NCI-H146 treated with DMSO at 0.1 percent for 48 hours (cell line): ENCODE data around the gene GEMIN2.
"Not testable (repeated sequence)": the region's sequence is repeated elsewhere in the genome, so short reads cannot be mapped to it uniquely, and the experiment has no call there.

Experiments
- DNase-seq: peaks from one replicate; lab custom pipeline; 2025; ENCODE audit not compliant: unreplicated experiment; lab: John Stamatoyannopoulos, UW

The GEMIN2 gene

GRCh38 chr14:39114073-39114838 is at the start of gene GEMIN2:
GEMIN2 (plus strand) TSS chr14:39114323; CDS start chr14:39114339, 16 bp downstream.
- DNase-seq: peak; percentile 91

GRCh38 chr14:39069169-39069805 is 44.8 kb upstream of the GEMIN2 start:
- DNase-seq: not testable (repeated sequence)

GRCh38 chr14:39069923-39070322 is 44.2 kb upstream of the GEMIN2 start:
- DNase-seq: no peak

- no peak for DNase-seq
These were observed 43.0 kb upstream of the GEMIN2 start for GRCh38 chr14:39071096-39071495.

GRCh38 chr14:39080886-39081285 is 33.2 kb upstream of the GEMIN2 start:
- DNase-seq: no peak

GRCh38 chr14:39083127-39083526 is 31.0 kb upstream of the GEMIN2 start:
- DNase-seq: no peak

- no peak for DNase-seq
These were observed 28.2 kb upstream of the GEMIN2 start for GRCh38 chr14:39085933-39086332.

GRCh38 chr14:39087493-39087892 is 26.6 kb upstream of the GEMIN2 start:
- no peak for DNase-seq

GRCh38 chr14:39090548-39091111 is 23.5 kb upstream of the GEMIN2 start:
- no peak for DNase-seq

GRCh38 chr14:39091716-39092115 is 22.4 kb upstream of the GEMIN2 start:
- DNase-seq: no peak

GRCh38 chr14:39094515-39094914 is 19.6 kb upstream of the GEMIN2 start:
- DNase-seq: no peak

- no peak for DNase-seq
These were observed 17.0 kb upstream of the GEMIN2 start for GRCh38 chr14:39097159-39097558.

GRCh38 chr14:39099215-39099614 is 14.9 kb upstream of the GEMIN2 start:
- DNase-seq: not testable (repeated sequence)

GRCh38 chr14:39099748-39100147 is 14.4 kb upstream of the GEMIN2 start:
- no peak for DNase-seq

- DNase-seq: no peak
These were observed 11.7 kb upstream of the GEMIN2 start for GRCh38 chr14:39102265-39102968.

- DNase-seq: peak; percentile 74
These were observed 10.9 kb upstream of the GEMIN2 start, which contains the start of gene SEC23A for GRCh38 chr14:39102969-39103957. SEC23A (minus strand) TSS chr14:39103235; CDS start chr14:39096118, 7,117 bp downstream.

GRCh38 chr14:39104078-39104801 is 9.9 kb upstream of the GEMIN2 start:
- DNase-seq: not testable (repeated sequence)

GRCh38 chr14:39107591-39107996 is 6.5 kb upstream of the GEMIN2 start:
- peak; percentile 29 for DNase-seq

- no peak for DNase-seq
These were observed 5.3 kb upstream of the GEMIN2 start for GRCh38 chr14:39108791-39109190.
